Effector memory CD4-positive, alpha-beta T cell (primary cell): ENCODE measurements around the gene SEMA3E.

Experiments used
- DNase-seq, 3 donors: peaks; one replicate each; pipeline ENCODE4 v3.0.0-alpha.2; 2020
- H3K27ac ChIP-seq: 2 replicates; pipeline ENCODE4 v1.7.0; 2013; ENCODE audit warnings: mild to moderate bottlenecking, low read length, moderate library complexity; ENCODE audit not compliant: insufficient read depth, poor library complexity, severe bottlenecking
- H3K27me3 ChIP-seq: replicated peaks from 2 replicates; pipeline ENCODE4 v1.7.0; 2013; ENCODE audit warnings: mild to moderate bottlenecking, low read length; ENCODE audit not compliant: insufficient read depth, control insufficient read depth, poor library complexity, severe bottlenecking
- H3K36me3 ChIP-seq: 2 replicates; pipeline ENCODE4 v1.7.0; 2013; ENCODE audit warnings: mild to moderate bottlenecking, low read length, moderate library complexity; ENCODE audit not compliant: control insufficient read depth, insufficient read depth
- H3K4me1 ChIP-seq: 2 replicates; pipeline ENCODE4 v1.7.0; 2013; ENCODE audit warnings: low read length, mild to moderate bottlenecking; ENCODE audit not compliant: control insufficient read depth, insufficient read depth, poor library complexity, severe bottlenecking
- H3K4me3 ChIP-seq: 2 replicates; pipeline ENCODE4 v1.7.0; 2013; ENCODE audit warnings: low read length, low read depth, mild to moderate bottlenecking; ENCODE audit not compliant: insufficient read depth, poor library complexity, severe bottlenecking
- H3K9me3 ChIP-seq: 2 replicates; pipeline ENCODE4 v1.7.0; 2013; ENCODE audit warnings: mild to moderate bottlenecking, low read length, moderate library complexity; ENCODE audit not compliant: control insufficient read depth

Gene SEMA3E

DNA sequence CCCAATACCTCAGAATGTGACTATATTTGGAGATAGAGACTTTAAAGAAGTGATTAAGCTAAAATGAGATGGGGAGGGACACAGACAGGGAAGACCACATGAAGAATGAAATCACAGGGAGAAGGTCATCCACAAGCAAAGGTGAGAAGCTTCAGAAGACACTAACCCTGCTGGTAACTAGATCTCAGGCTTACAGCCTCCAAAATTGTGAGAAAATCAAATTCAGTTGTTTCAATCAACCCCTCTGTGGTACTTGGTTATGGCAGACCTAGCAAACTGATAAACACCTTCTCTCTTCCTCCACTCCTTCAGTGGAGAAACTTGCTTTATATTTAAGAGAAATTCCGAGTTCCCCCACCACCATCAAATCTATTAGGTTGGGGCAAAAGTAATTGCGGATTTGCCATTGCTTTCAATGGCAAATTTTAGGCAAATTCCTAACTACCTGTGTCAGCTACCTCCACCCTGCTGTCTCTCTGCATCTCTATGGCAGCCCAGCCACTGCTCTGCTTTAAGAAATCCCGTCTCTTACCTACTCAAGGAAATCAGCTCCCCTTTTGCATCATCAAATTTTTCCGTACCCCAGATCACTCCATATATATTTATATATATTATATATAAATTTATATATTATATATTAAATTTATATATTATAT is 38.2 kb downstream of the SEMA3E start:
- no peaks in the 10 kb centered on the region for H3K4me1 ChIP-seq
- no peak for DNase-seq
- no peak overlapping the region for H3K27ac ChIP-seq
- H3K27me3 ChIP-seq, result no peaks in the 10 kb centered on the region
- H3K4me3 ChIP-seq, result no peak overlapping the region
- H3K36me3 ChIP-seq, result no peaks in the 10 kb centered on the region
- H3K9me3 ChIP-seq, result no peaks in the 10 kb centered on the region

DNA sequence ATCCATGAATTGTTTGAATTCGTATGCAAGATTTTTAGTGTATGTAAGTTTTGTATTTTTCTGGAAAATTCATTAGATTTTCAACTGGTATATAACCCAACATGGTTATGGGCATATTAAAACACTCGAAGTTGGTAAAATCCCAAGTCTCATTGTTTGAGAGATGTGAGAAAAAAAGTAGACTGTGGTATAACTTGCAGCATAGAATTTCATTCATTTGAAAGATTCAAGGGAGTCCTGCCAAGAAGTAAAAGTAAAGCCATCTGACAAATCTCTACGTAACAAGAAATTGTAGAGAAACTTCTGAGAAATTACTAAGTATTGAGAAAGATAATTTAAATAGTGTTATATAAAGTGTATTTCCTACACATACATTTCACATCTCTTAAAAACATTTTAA is 40.2 kb downstream of the SEMA3E start:
- Histone ChIP-seq H3K27me3 (no peaks in the 10 kb centered on the region), H3K4me3 (no peak overlapping the region), H3K9me3 (no peaks in the 10 kb centered on the region), H3K4me1 (no peaks in the 10 kb centered on the region), H3K36me3 (no peaks in the 10 kb centered on the region), H3K27ac (no peak overlapping the region)
- no peak for DNase-seq

DNA sequence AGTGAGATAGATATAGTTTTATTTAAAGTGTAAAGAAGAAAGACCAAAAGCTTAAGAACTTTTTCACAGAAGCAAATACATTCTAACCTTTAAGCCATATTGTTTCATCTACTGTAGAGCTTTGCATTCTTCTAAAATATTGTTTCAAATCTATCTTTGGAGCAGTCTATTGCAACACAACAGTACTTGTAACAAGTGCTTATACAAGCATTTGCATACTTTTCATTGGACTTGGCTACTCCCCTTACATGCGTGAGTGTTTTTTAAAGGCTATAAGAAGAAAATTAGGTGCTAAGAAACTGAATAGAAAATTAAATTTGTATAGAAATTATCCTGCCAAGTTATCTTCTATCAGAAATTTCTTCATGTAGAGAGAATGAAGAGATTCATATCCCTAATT is 45.3 kb downstream of the SEMA3E start:
- Histone ChIP-seq H3K9me3 (no peaks in the 10 kb centered on the region), H3K27ac (no peak overlapping the region), H3K36me3 (no peaks in the 10 kb centered on the region), H3K4me1 (no peaks in the 10 kb centered on the region), H3K27me3 (no peaks in the 10 kb centered on the region), H3K4me3 (no peak overlapping the region)
- DNase-seq, result no peak

DNA sequence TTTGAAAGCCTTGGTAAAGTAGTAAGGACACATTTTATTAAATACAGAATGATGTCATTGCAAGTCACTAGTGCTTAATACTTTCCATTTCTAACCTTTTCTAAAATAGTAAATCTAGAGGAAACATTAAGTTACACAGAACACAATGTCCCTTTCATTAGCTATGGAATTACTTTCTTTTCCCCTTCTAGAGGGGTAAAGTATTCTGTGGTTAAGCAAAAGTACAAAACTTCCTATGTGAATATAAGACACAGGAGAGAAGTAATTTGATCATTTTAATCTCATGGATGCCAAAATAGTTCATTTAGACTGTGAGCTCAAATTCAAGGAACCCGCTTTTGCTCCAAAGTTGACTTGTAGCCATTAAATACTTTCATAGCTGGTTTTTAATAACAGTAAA is 49.8 kb downstream of the SEMA3E start:
- Histone ChIP-seq H3K27ac (no peak overlapping the region), H3K4me1 (no peaks in the 10 kb centered on the region), H3K9me3 (no peaks in the 10 kb centered on the region), H3K36me3 (no peaks in the 10 kb centered on the region), H3K27me3 (no peaks in the 10 kb centered on the region), H3K4me3 (no peak overlapping the region)
- no peak for DNase-seq

DNA sequence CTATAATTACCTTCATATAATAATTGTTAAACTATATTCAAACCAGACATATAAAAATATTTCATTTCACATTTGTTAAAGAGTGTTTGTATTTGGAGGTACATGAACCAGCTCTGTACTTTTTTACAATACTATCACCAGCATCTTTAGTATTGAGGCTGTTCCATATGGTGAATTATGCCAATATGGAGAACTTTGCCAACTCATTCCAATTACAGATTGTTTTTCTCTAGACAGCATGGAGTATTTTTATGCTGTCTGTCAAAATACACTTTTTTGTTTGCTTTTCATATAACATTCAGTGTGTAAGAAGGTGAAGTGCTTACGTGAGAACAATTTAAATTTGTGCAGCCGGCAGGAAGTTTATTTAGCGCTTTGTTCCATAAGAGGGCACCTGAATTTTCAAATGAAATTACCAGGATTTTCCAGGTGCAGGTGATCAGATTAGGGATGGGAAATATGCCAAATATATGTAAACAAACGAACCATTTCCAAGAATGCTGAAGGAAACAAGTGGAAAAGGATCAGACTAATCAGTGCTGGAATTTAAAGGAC is 54.9 kb downstream of the SEMA3E start:
- Histone ChIP-seq H3K36me3 (no peaks in the 10 kb centered on the region), H3K9me3 (no peaks in the 10 kb centered on the region), H3K27me3 (no peaks in the 10 kb centered on the region), H3K27ac (no peak overlapping the region), H3K4me3 (no peak overlapping the region), H3K4me1 (no peaks in the 10 kb centered on the region)
- no peak for DNase-seq

DNA sequence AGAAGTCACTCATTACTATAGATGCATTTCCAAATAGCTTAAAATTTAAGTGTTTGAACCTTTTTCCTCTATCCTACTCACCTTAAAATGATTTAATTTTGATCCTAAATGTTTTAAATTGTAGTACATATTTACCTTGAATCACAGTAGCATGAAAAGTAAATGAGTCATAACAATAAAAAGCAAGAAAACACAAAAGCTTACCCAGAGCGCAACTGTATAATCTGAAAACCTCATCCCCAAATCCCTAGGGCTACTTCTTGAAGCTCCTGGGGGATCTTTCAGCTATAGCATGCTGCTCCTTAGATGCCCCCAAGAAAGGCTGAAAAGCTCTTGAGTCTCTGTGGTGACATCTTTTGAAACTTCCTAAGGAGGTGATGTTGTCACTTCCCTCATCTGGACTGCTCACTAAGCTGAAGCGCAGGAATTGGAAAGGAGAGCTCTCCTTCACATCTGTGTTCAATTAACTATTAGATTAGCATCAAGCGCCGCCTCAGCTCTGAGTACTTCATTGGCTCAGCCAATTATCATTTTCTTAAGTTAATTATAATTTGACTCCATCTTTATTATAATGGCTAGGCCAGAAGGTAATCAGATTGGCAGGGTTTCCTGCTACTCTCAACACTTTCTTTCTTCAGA is 60.2 kb downstream of the SEMA3E start:
- DNase-seq, result no peak
- Histone ChIP-seq H3K27me3 (no peaks in the 10 kb centered on the region), H3K4me1 (no peaks in the 10 kb centered on the region), H3K36me3 (no peaks in the 10 kb centered on the region), H3K9me3 (no peaks in the 10 kb centered on the region), H3K4me3 (no peak overlapping the region), H3K27ac (no peak overlapping the region)

DNA sequence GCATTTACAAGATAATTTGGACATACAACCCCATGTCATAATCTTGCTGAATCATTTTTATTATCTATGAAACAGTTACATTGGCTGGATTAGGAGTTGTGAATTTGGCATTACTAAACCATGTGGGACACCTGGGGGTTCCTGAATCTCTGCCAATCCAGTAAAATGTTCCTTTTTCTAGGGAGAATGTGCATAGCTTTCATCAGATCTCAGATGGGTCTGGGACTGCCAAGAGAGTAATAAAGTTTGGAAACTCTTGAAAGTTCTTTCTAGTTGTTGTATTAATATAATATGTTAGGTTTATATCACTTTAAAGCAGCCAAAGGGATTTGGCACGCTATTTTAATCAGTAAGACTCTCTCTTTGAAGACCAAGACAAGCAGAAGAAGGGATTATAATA is 62.7 kb downstream of the SEMA3E start:
- Histone ChIP-seq H3K36me3 (no peaks in the 10 kb centered on the region), H3K4me3 (no peak overlapping the region), H3K9me3 (no peaks in the 10 kb centered on the region), H3K27me3 (no peaks in the 10 kb centered on the region), H3K4me1 (no peaks in the 10 kb centered on the region), H3K27ac (no peak overlapping the region)
- DNase-seq, result no peak

DNA sequence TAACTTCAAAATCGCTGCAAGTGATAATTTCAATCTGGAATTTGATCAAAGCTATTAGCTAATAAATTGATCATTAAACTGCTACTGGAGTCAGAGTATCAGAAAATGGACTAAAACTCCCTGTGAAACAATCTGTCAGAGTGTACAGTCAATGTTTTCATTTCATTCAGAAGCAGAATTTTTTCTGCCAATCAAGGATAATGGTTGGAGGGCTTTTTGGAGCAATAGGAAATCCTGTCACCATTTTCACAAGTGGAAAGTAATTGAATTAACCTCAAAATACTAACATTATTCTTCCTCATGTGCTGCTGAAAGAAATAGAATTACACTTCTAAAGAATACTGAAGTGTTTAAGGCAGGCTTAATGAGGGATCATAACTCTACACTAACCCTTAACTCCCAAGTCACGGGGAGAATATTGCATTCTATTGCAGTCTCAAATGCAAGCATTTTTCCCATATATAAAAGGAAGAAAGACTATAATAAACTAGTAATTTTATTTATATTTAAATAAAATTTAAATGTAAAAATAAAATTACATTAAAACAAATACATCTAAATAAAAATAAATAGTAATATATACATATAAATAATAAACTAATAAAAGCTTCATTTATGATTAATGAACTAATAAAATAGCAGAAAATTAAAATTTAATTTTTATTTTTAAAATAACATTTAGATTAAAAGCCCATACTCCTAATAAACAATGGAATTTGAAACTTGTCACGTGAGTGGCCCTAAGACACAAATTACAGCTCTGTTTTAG is 67.1 kb downstream of the SEMA3E start:
- DNase-seq, result no peak
- no peak overlapping the region for H3K4me3 ChIP-seq
- no peak overlapping the region for H3K27ac ChIP-seq

DNA sequence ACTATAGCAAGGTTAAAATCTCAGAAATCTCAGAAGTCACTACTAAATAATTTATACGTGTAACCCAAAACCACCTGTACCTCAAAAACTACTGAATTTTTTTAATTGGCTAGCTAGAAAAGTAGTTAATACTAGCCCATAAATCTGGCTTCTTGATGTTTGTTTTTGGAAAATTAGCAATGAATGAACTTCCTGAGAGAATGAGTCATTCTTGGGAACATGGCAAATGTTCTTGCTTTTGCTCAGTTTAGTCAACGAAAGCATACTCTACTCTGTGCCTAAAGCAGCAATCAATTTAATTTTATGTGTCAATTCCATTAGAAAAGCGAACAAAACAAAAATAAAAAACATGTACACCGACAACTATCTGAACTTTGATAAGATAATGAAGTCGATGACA is 69.2 kb downstream of the SEMA3E start:
- H3K4me3 ChIP-seq, result no peak overlapping the region
- no peak overlapping the region for H3K27ac ChIP-seq
- H3K27me3 ChIP-seq, result no peaks in the 10 kb centered on the region
- no peaks in the 10 kb centered on the region for H3K36me3 ChIP-seq
- DNase-seq, result no peak
- no peaks in the 10 kb centered on the region for H3K9me3 ChIP-seq
- no peaks in the 10 kb centered on the region for H3K4me1 ChIP-seq

More for the DNA sequence above, 67.1 kb downstream of the SEMA3E start:
- Histone ChIP-seq H3K4me1 (no peaks in the 10 kb centered on the region), H3K27me3 (no peaks in the 10 kb centered on the region), H3K36me3 (no peaks in the 10 kb centered on the region), H3K9me3 (no peaks in the 10 kb centered on the region)

DNA sequence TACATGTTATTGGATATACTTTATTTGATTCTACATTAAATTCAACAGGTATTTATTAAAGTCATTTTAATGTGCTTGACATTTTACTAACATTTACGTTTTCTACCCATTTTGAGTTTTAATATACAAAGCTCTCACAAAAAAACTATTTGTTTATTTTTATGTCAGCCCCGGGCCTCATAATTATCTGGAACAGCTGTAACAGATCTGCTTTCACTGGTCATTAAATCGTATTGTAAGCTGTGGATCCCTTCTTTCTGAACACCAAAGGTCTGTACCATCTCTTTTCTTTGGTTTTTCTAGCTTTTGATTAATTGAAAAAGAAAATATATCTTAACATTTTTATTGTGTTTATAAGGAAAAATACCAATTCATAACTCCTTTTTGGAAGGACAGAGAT is 73.5 kb downstream of the SEMA3E start:
- no peaks in the 10 kb centered on the region for H3K27me3 ChIP-seq
- no peaks in the 10 kb centered on the region for H3K4me1 ChIP-seq
- no peaks in the 10 kb centered on the region for H3K9me3 ChIP-seq
- H3K36me3 ChIP-seq, result no peaks in the 10 kb centered on the region
- no peak for DNase-seq
- no peak overlapping the region for H3K27ac ChIP-seq
- H3K4me3 ChIP-seq, result no peak overlapping the region
